Cardiac fibroblast (primary cell): ENCODE data around the gene MYO1A.

Experiments used
- DNase-seq, 2 donors: peaks; one replicate each; pipeline versions ENCODE4 v3.0.0 to v3.0.0-alpha.2; 2010; ENCODE audit warnings: low read depth in 2 of 2
- H3K4me3 ChIP-seq, 2 donors: replicated peaks in 1 of 2; 1 replicate in 1 of 2; 2 replicates in 1 of 2; pipeline ENCODE4 v1.5.1; 2011; ENCODE audit warnings: low read depth in 2 of 2, low read length in 2 of 2, mild to moderate bottlenecking in 2 of 2, moderate library complexity in 1 of 2
- TF ChIP-seq, protein P1 (sequence below): IDR thresholded peaks from one replicate; pipeline ENCODE4 v1.5.1; 2011; ENCODE audit warnings: low read depth, mild to moderate bottlenecking, low read length, inconsistent platforms

Gene MYO1A

DNA sequence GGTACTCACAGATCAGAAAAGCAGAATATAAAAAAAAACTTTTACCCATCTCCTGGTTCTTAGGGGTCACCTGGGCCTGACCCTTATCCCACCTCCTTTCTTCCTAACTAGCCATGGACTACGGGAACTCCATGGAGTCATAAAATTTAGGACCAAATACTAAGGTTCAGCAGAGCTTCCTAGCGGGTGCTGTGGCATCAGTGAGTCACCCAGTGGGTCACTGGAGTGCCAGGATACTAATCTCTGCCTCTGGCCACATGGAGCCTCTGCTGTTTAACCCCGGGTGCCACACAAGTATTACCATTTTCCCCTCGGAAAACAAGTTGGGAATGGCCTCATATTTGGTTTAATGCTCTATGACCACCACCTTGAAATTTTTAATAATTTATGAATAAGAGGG is 50.5 kb downstream of the MYO1A start:
- no peak overlapping the region for H3K4me3 ChIP-seq
- no peak for DNase-seq
- TF ChIP-seq, protein P1, sequence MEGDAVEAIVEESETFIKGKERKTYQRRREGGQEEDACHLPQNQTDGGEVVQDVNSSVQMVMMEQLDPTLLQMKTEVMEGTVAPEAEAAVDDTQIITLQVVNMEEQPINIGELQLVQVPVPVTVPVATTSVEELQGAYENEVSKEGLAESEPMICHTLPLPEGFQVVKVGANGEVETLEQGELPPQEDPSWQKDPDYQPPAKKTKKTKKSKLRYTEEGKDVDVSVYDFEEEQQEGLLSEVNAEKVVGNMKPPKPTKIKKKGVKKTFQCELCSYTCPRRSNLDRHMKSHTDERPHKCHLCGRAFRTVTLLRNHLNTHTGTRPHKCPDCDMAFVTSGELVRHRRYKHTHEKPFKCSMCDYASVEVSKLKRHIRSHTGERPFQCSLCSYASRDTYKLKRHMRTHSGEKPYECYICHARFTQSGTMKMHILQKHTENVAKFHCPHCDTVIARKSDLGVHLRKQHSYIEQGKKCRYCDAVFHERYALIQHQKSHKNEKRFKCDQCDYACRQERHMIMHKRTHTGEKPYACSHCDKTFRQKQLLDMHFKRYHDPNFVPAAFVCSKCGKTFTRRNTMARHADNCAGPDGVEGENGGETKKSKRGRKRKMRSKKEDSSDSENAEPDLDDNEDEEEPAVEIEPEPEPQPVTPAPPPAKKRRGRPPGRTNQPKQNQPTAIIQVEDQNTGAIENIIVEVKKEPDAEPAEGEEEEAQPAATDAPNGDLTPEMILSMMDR: no peak

- DNase-seq: no peak
- TF ChIP-seq, protein P1: no peak
- no peak overlapping the region for H3K4me3 ChIP-seq
Measured at GRCh38 chr12:56998981-56999380, 50.9 kb downstream of the MYO1A start.

GRCh38 chr12:56998316-56998715 is 51.6 kb downstream of the MYO1A start:
- no peak overlapping the region for H3K4me3 ChIP-seq
- no peak for DNase-seq
- TF ChIP-seq, protein P1: no peak

GRCh38 chr12:56996793-56997545 is 53.0 kb downstream of the MYO1A start:
- no peak overlapping the region for H3K4me3 ChIP-seq
- no peak for DNase-seq
- TF ChIP-seq, protein P1: no peak

- no peak for DNase-seq
- no peak overlapping the region for H3K4me3 ChIP-seq
- TF ChIP-seq, protein P1: no peak
Measured at GRCh38 chr12:56995930-56996496, 53.9 kb downstream of the MYO1A start.

GRCh38 chr12:56995201-56995929 is 54.6 kb downstream of the MYO1A start:
- no peak overlapping the region for H3K4me3 ChIP-seq
- TF ChIP-seq, protein P1: no peak
- DNase-seq: no peak
